Measurements from ENCODE around the gene PPFIBP2.

- TF ChIP-seq CTCF (IDR thresholded peaks at IDR 0.05) (no peak), EZH2 (IDR thresholded peaks at IDR 0.05) (no peak), EZH2phosphoT487 (IDR thresholded peaks at IDR 0.05) (no peak)
Observed at GRCh38 chr11:7654195-7654705, 140.5 kb downstream of the PPFIBP2 start.

Data from neural progenitor cell (in vitro differentiated cells).